Measurements from ENCODE around the gene NR2F2.

NR2F2 gene

GRCh38 chr15:96332637-96333121 is 2.2 kb downstream of the NR2F2 start:
- DNase-seq: no peak

- DNase-seq: peak in 1 of 4 experiments; percentile 26
Measured at GRCh38 chr15:96333131-96334016, 2.9 kb downstream of the NR2F2 start.

- no peak for DNase-seq
Measured at GRCh38 chr15:96334017-96334704, 3.7 kb downstream of the NR2F2 start.

- DNase-seq: no peak
Measured at GRCh38 chr15:96334705-96335410, 4.4 kb downstream of the NR2F2 start.

GRCh38 chr15:96335411-96336024 is 5.0 kb downstream of the NR2F2 start:
- DNase-seq: no peak

- no peak for DNase-seq
Measured at GRCh38 chr15:96336108-96336595, 5.7 kb downstream of the NR2F2 start.

- no peak for DNase-seq
Measured at GRCh38 chr15:96336596-96337364, 6.3 kb downstream of the NR2F2 start.

GRCh38 chr15:96337365-96338023 is 7.0 kb downstream of the NR2F2 start:
- DNase-seq: no peak

GRCh38 chr15:96338074-96338765 is 7.7 kb downstream of the NR2F2 start:
- DNase-seq: no peak

GRCh38 chr15:96338766-96339618 is 8.5 kb downstream of the NR2F2 start:
- no peak for DNase-seq

- no peak for DNase-seq
Measured at GRCh38 chr15:96339619-96340347, 9.3 kb downstream of the NR2F2 start.

- no peak for DNase-seq
Measured at GRCh38 chr15:96340348-96340597, 9.8 kb downstream of the NR2F2 start.

GRCh38 chr15:96340598-96341512 is 10.4 kb downstream of the NR2F2 start:
- DNase-seq: no peak

GRCh38 chr15:96341513-96342405 is 11.3 kb downstream of the NR2F2 start:
- no peak for DNase-seq

- DNase-seq: no peak
Measured at GRCh38 chr15:96342406-96343112, 12.1 kb downstream of the NR2F2 start.
